Effector memory CD8-positive, alpha-beta T cell (primary cell): Measurements from ENCODE around the gene ROCK2.
A peak's percentile ranks its signal among the peaks of the same experiment; 100 is the strongest.
"Not testable (repeated sequence)": the region's sequence is repeated elsewhere in the genome, so short reads cannot be mapped to it uniquely, and the experiment has no call there.

Source experiments
- ATAC-seq: fragments of 150-1000 bp; cut with Tn5 transposase; replicated peaks from 2 replicates; pipeline ENCODE4 v1.10.0; 2021; ENCODE audit warnings: mild to moderate bottlenecking, moderate library complexity
- DNase-seq, 3 experiments: peaks; one replicate each; pipeline ENCODE4 v3.0.0; 2021
- H3K27ac Mint-ChIP-seq, 2 donors: one replicate each; pipeline ENCODE4 v1.8.0; 2022; ENCODE audit warnings: mild to moderate bottlenecking in 2 of 2, mixed read lengths in 2 of 2, moderate library complexity in 2 of 2
- H3K27me3 Mint-ChIP-seq, 2 donors: one replicate each; pipeline ENCODE4 v1.8.0; 2022; ENCODE audit warnings: mixed read lengths in 2 of 2
- H3K36me3 Mint-ChIP-seq: one replicate; pipeline ENCODE4 v1.8.0; 2022; ENCODE audit warnings: mild to moderate bottlenecking, moderate library complexity, mixed read lengths; ENCODE audit not compliant: insufficient read depth
- H3K4me1 Mint-ChIP-seq, 2 donors: one replicate each; pipeline ENCODE4 v1.8.0; 2022; ENCODE audit warnings: low read depth in 2 of 2, mixed read lengths in 2 of 2
- H3K4me3 Mint-ChIP-seq, 2 donors: one replicate each; pipeline ENCODE4 v1.8.0; 2022; ENCODE audit warnings: mild to moderate bottlenecking in 2 of 2, mixed read lengths in 2 of 2, moderate library complexity in 2 of 2
- H3K9me3 Mint-ChIP-seq, 2 donors: one replicate each; pipeline ENCODE4 v1.8.0; 2022; ENCODE audit warnings: mixed read lengths in 2 of 2

ROCK2 gene

GRCh38 chr2:11342551-11343367 is 1.7 kb downstream of the ROCK2 start:
- Mint-ChIP-seq H3K36me3 (peaks cover 3% of the 10 kb centered on the region), H3K9me3 (no peaks in the 10 kb centered on the region), H3K4me1 (peaks cover 15 to 39% of the 10 kb centered on the region in 2 donors), H3K27ac (peak overlapping the region; percentile 96), H3K4me3 (peak overlapping the region; percentile 99 to 100), H3K27me3 (no peaks in the 10 kb centered on the region)
- ATAC-seq (no peak), DNase-seq (no peak)

DNA sequence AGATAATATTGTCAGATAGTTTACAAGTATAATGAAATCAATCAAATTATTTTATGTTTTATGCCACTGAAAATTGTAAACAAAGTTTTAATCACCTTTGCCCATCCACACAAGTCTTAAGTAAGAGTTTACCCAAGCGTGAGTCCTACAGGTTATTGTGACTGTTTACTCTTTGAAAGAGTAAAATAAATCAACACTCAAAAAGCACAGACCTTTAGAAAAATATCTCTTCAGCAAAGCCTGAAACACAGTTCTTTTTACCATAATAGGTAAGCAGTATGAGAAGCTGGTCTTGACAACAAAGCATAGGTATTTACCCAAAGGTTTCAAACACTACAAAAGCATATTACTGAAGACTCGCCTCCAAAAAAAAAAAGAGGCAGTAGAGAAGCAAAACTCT is 3.7 kb downstream of the ROCK2 start:
- DNase-seq, result no peak
- H3K27ac Mint-ChIP-seq, result no peak overlapping the region
- peaks cover 3% of the 10 kb centered on the region for H3K36me3 Mint-ChIP-seq
- no peak overlapping the region for H3K4me3 Mint-ChIP-seq
- H3K4me1 Mint-ChIP-seq, result peaks cover 19 to 39% of the 10 kb centered on the region in 2 donors
- H3K9me3 Mint-ChIP-seq, result no peaks in the 10 kb centered on the region
- ATAC-seq, result no peak
- H3K27me3 Mint-ChIP-seq, result no peaks in the 10 kb centered on the region

DNA sequence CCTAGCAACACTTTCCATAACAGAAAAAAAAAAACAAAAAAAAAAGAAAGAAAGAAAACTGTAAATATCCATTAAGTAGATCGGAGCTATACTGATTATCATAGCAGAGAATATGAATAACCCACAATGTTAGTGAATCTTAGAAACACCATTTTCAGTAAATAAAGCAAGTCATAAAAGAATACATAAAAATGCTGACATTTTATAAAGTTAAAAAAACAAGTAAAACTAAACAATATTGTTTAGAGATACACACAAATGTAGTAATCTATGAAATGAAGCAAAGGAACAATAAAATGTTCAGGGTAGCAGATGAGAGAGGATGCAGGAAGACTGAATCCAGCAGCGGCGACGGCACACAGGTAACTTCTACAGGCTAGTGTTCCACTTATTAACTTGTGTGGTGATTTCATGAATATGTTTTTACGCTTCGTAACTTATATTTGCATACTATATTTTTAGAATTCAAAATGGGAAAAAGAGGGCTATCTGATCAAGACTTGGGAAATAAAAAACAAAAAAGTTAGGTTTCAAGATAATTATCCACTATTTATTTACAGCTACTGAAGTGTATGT is 4.8 kb downstream of the ROCK2 start:
- Mint-ChIP-seq H3K27me3 (no peaks in the 10 kb centered on the region), H3K36me3 (peaks cover 3% of the 10 kb centered on the region)

DNA sequence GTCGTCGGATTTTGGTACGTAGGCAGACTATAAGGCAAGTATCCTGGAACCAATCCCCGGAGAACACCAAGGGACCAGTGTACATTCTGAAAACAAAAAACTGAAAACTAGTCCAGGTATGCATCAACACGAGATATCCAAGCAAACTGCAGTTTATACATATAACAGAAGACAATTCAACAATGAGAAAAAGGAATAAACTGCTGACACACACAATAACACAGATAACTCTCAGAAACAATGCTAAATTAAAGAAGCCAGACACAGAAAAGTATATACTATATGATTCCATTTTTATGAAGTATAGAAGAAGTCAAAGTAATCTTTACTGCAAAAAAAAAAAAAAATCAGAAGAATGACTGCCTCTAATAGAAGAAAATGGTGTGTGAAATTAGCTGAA is 5.9 kb downstream of the ROCK2 start:
- H3K9me3 Mint-ChIP-seq, result no peaks in the 10 kb centered on the region
- no peaks in the 10 kb centered on the region for H3K27me3 Mint-ChIP-seq
- no peak overlapping the region for H3K4me3 Mint-ChIP-seq
- peaks cover 2% of the 10 kb centered on the region for H3K36me3 Mint-ChIP-seq
- peaks cover 17 to 45% of the 10 kb centered on the region in 2 donors for H3K4me1 Mint-ChIP-seq
- ATAC-seq, result no peak
- no peak overlapping the region for H3K27ac Mint-ChIP-seq
- no peak for DNase-seq

More for the DNA sequence above, 4.8 kb downstream of the ROCK2 start:
- no peak for ATAC-seq
- Mint-ChIP-seq H3K4me3 (peak overlapping the region in 1 of 2 donors; percentile 8), H3K9me3 (no peaks in the 10 kb centered on the region), H3K27ac (peak overlapping the region; percentile 35 to 60), H3K4me1 (peaks cover 17 to 43% of the 10 kb centered on the region in 2 donors)
- no peak for DNase-seq

DNA sequence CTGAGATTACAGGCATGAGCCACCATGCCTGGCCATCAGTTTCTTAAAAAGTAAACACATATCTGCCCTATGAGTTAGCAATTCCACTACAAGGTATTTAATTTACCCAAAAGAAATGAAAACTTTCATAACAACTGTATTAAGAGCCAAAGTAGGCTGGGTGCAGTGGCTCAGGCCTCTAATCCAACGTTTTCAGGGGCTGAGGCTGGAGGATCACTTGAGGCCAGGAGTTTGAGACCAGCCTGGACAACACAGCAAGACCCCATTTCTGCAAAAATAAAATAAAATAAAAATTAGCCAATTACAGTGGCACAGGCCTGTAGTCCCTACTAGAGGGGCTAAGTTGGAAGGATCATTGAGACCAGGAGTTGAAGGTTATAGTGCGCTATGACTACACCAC is 6.5 kb downstream of the ROCK2 start:
- H3K27me3 Mint-ChIP-seq, result no peaks in the 10 kb centered on the region
- DNase-seq (no peak), ATAC-seq (no peak)
- no peaks in the 10 kb centered on the region for H3K9me3 Mint-ChIP-seq
- peaks cover 10 to 38% of the 10 kb centered on the region in 2 donors for H3K4me1 Mint-ChIP-seq
- H3K36me3 Mint-ChIP-seq, result no peaks in the 10 kb centered on the region
- no peak overlapping the region for H3K4me3 Mint-ChIP-seq
- no peak overlapping the region for H3K27ac Mint-ChIP-seq

DNA sequence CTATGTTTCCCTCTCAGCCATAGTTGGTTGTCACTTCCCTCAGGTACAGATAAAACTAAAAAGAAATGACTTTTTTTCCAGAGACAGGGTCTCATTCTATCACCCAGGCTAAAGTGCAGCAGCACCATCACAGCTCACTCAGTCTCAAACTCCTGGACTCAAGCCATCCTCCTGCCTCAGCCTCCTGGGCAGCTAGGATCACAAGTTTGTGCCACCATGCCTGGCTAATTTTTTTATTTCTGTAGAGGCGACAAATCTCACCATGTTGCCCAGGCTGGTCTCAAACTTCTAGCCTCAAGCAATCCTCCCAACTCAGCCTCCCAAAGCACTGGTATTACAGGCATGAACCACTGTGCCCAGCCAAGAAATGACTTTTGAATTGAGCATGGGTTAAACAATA is 8.2 kb downstream of the ROCK2 start:
- Mint-ChIP-seq H3K27ac (peak overlapping the region in 1 of 2 donors; percentile 46), H3K4me1 (peaks cover 7 to 35% of the 10 kb centered on the region in 2 donors)

GRCh38 chr2:11333427-11334183 is 10.8 kb downstream of the ROCK2 start:
- ATAC-seq (no peak), DNase-seq (no peak)
- Mint-ChIP-seq H3K4me1 (peaks cover 9 to 22% of the 10 kb centered on the region in 2 donors), H3K4me3 (no peak overlapping the region), H3K27ac (no peak overlapping the region), H3K36me3 (no peaks in the 10 kb centered on the region), H3K9me3 (peaks cover 0 to under 1% of the 10 kb centered on the region in 2 donors), H3K27me3 (no peaks in the 10 kb centered on the region)

More for the DNA sequence above, 8.2 kb downstream of the ROCK2 start:
- no peaks in the 10 kb centered on the region for H3K27me3 Mint-ChIP-seq
- H3K4me3 Mint-ChIP-seq, result no peak overlapping the region
- no peaks in the 10 kb centered on the region for H3K9me3 Mint-ChIP-seq
- DNase-seq (no peak), ATAC-seq (no peak)
- no peaks in the 10 kb centered on the region for H3K36me3 Mint-ChIP-seq

DNA sequence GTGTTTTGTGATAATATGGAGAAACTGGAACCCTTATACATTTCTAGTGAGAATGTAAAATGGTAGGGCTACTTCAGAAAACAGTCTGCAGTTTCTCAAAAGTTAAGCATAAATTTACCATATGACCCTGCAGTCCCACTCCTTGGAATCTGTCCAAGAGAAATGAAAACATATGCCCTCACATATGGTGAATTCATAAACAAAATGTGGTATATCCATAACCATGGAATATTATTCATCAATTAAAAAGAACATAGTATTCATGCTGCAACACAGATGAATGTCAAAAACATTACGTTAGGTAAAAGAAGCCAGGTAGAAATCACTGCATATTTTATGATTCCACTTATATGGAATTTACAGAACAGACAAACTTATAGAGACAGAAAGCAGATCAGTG is 11.8 kb downstream of the ROCK2 start:
- H3K4me3 Mint-ChIP-seq, result no peak overlapping the region
- no peaks in the 10 kb centered on the region for H3K36me3 Mint-ChIP-seq
- ATAC-seq, result no peak
- H3K4me1 Mint-ChIP-seq, result peaks cover 15 to 27% of the 10 kb centered on the region in 2 donors
- no peak overlapping the region for H3K27ac Mint-ChIP-seq
- DNase-seq, result no peak
- peaks cover 0 to 2% of the 10 kb centered on the region in 2 donors for H3K9me3 Mint-ChIP-seq
- no peaks in the 10 kb centered on the region for H3K27me3 Mint-ChIP-seq

- peak overlapping the region in 1 of 2 donors; percentile 72 for H3K27ac Mint-ChIP-seq
- no peaks in the 10 kb centered on the region for H3K36me3 Mint-ChIP-seq
- ATAC-seq (no peak), DNase-seq (no peak)
- peaks cover 11 to 26% of the 10 kb centered on the region in 2 donors for H3K4me1 Mint-ChIP-seq
- peak overlapping the region; percentile 34 to 37 for H3K4me3 Mint-ChIP-seq
- peaks cover 0 to 2% of the 10 kb centered on the region in 2 donors for H3K9me3 Mint-ChIP-seq
- no peaks in the 10 kb centered on the region for H3K27me3 Mint-ChIP-seq
These were observed 13.8 kb downstream of the ROCK2 start for GRCh38 chr2:11330457-11331142.

GRCh38 chr2:11329776-11330175 is 14.7 kb downstream of the ROCK2 start:
- H3K27me3 Mint-ChIP-seq, result no peaks in the 10 kb centered on the region
- no peak overlapping the region for H3K27ac Mint-ChIP-seq
- no peaks in the 10 kb centered on the region for H3K36me3 Mint-ChIP-seq
- H3K9me3 Mint-ChIP-seq, result peaks cover 0 to 2% of the 10 kb centered on the region in 2 donors
- no peak for DNase-seq
- H3K4me3 Mint-ChIP-seq, result no peak overlapping the region
- peaks cover 9 to 22% of the 10 kb centered on the region in 2 donors for H3K4me1 Mint-ChIP-seq
- no peak for ATAC-seq

DNA sequence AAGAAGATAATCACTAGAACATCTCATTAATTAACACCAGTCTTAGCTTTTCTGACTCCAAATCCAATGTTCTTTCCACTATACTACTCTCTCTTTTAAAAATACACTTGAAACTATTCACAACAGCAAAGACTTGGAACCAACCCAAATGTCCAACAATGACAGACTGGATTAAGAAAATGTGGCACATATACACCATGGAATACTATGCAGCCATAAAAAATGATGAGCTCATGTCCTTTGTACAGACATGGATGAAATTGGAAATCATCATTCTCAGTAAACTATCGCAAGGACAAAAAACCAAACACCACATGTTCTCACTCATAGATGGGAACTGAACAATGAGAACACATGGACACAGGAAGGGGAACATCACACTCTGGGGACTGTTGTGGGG is 15.9 kb downstream of the ROCK2 start:
- H3K27ac Mint-ChIP-seq, H3K9me3 Mint-ChIP-seq, H3K27me3 Mint-ChIP-seq, DNase-seq, H3K36me3 Mint-ChIP-seq, H3K4me3 Mint-ChIP-seq, ATAC-seq: not testable (repeated sequence)
- H3K4me1 Mint-ChIP-seq, result peaks cover 14 to 27% of the 10 kb centered on the region in 2 donors

- Mint-ChIP-seq H3K4me3 (no peak overlapping the region), H3K27me3 (no peaks in the 10 kb centered on the region), H3K27ac (no peak overlapping the region), H3K36me3 (no peaks in the 10 kb centered on the region), H3K4me1 (peaks cover 14 to 32% of the 10 kb centered on the region in 2 donors), H3K9me3 (peaks cover 0 to 2% of the 10 kb centered on the region in 2 donors)
- DNase-seq (no peak), ATAC-seq (no peak)
These were observed 16.6 kb downstream of the ROCK2 start for GRCh38 chr2:11327871-11328270.

DNA sequence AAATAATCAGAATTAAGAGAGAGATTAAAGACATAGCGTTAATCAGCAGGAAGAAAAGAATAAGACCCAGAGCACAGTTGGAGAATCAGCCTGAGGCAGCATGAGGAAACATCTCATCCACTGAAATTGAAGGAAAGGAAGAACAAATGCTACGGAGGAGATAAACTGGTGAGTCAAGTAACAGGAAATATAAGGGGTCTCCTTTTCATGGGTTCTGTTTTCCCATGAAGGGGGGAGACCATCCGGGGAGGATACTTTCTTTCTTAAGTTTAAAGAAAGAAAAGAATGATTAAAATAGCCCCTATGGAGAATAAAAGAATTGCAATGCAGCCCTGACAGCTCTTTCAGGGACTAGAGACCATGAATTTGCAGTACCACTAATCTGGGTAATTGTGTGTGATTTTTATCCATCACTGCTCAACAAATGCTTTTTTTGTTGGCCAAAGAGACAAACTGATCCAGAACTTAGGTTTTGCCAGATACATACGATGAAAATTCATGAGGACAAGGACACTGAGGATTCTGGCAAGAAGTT is 17.7 kb downstream of the ROCK2 start:
- peaks cover 0 to 2% of the 10 kb centered on the region in 2 donors for H3K9me3 Mint-ChIP-seq
- no peak overlapping the region for H3K4me3 Mint-ChIP-seq
- no peak for DNase-seq
- H3K27ac Mint-ChIP-seq, result no peak overlapping the region
- ATAC-seq, result no peak
- H3K4me1 Mint-ChIP-seq, result peaks cover 16 to 32% of the 10 kb centered on the region in 2 donors
- H3K27me3 Mint-ChIP-seq, result no peaks in the 10 kb centered on the region
- H3K36me3 Mint-ChIP-seq, result no peaks in the 10 kb centered on the region
